Suprapubic skin (tissue), 4 donors: ENCODE measurements around the gene COL23A1. TPM values are rescaled to one million over a fixed set of nuclear protein-coding genes. Genes with fewer than 3 reads are reported as not detected.
"Not testable (repeated sequence)": the region's sequence is repeated elsewhere in the genome, so short reads cannot be mapped to it uniquely, and the experiment has no call there.

Experiments used
- DNase-seq, 2 donors: peaks; one replicate each; pipeline ENCODE4 v3.0.0-alpha.2; 2019; ENCODE audit warnings: low spot score in 2 of 2
- H3K27ac ChIP-seq: fragments of 200-600 bp; sonication (generic); one replicate; pipeline ENCODE4 v1.5.1; 2019
- H3K27me3 ChIP-seq: fragments of 200-600 bp; sonication (generic); one replicate; pipeline ENCODE4 v1.5.1; 2019
- H3K36me3 ChIP-seq: fragments of 200-600 bp; sonication (generic); one replicate; pipeline ENCODE4 v1.5.1; 2019
- H3K4me1 ChIP-seq: fragments of 200-600 bp; sonication (generic); one replicate; pipeline ENCODE4 v1.5.1; 2019
- H3K4me3 ChIP-seq: fragments of 200-600 bp; sonication (generic); one replicate; pipeline ENCODE4 v1.5.1; 2019; ENCODE audit warnings: mild to moderate bottlenecking
- H3K9me3 ChIP-seq: fragments of 200-600 bp; sonication (generic); one replicate; pipeline ENCODE4 v1.5.1; 2019
- EP300 ChIP-seq: sonication (generic); formaldehyde crosslinking; IDR thresholded peaks from one replicate; pipeline ENCODE4 v1.6.1; 2017; ENCODE audit warnings: antibody characterized with exemption
- POLR2A ChIP-seq, 2 donors: fragments of 450-650 bp; IDR thresholded peaks; one replicate each; pipeline ENCODE4 v1.6.1; 2017; ENCODE audit warnings: antibody characterized with exemption in 2 of 2, mild to moderate bottlenecking in 2 of 2, moderate library complexity in 2 of 2
- POLR2AphosphoS5 ChIP-seq, 3 donors: sonication (generic); formaldehyde crosslinking; IDR thresholded peaks; one replicate each; pipeline ENCODE4 v1.6.1; 2017; ENCODE audit warnings: antibody characterized with exemption in 3 of 3
- WGBS: methylation state at CpG from one replicate; pipeline ENCODE4 v1.1.5; 2018; 5-methylcytosine and 5-hydroxymethylcytosine counted together
- total RNA-seq, 4 donors: library from RNA; depleted of rRNA; stranded (reverse); fragments of >200 nt; gene quantifications; one replicate each; pipeline ENCODE4 v1.1.0, GENCODE V29; 2016
- TF ChIP-seq, protein P1 (sequence below), 2 donors: fragments of 200-600 bp in 1 of 2; fragments of 450-650 bp in 1 of 2; sonication (generic) in 1 of 2; IDR thresholded peaks; one replicate each; pipeline ENCODE4 v1.5.1; 2016 to 2019; ENCODE audit warnings: antibody characterized with exemption in 2 of 2, mild to moderate bottlenecking in 1 of 2, moderate library complexity in 1 of 2

The COL23A1 gene
- total RNA-seq, 4 donors from 2014 or later: 1.6 to 4.4 (median 3.4) TPM

DNA sequence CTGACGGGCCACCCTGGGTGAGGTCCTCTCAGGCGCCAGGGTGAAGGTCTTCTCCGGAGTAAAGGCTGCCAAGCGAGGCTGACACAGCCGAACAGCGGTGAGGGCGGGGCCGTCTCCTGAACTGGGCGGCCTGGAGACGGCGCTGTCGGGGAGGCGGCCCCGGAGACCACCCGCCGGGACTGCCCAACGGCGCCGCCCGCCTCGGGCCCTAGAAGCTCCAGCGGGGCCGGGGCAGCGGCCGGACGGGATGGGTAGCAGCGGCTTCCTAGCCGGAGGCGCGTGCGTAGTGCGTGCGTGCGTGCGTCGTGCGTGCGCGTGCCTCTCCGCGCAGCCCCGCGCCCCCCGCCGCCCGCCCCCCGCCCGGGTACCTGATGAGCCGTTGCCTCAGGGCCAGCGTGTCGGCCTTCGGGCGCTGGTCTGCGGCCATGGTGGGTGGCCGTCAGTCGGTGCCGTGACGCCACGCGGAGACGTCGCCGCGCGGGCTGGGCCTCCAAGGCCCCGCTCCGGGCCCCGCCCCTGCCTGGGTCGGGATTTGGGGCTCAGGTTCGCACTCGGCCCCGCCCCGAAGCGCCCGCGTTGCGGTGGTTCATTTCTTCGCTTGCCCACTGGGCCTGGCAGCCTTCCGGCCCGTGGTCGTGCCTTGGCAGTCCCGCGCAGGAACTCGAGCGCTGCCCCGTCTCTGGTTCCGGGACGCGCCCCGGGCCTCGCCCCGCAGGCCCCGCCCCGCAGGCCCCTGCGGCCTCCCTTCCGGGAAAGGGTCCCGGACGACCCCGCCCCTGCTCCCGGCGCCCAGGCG, 357.9 kb downstream of the COL23A1 start, which contains the start of gene PHYKPL:
TSS of gene PHYKPL (minus strand) at position 679 of the 796 bp plus-strand sequence. CDS start at position 427, 252 bp downstream.
- H3K4me1 ChIP-seq: peaks cover 58% of the 10 kb centered on the region

DNA sequence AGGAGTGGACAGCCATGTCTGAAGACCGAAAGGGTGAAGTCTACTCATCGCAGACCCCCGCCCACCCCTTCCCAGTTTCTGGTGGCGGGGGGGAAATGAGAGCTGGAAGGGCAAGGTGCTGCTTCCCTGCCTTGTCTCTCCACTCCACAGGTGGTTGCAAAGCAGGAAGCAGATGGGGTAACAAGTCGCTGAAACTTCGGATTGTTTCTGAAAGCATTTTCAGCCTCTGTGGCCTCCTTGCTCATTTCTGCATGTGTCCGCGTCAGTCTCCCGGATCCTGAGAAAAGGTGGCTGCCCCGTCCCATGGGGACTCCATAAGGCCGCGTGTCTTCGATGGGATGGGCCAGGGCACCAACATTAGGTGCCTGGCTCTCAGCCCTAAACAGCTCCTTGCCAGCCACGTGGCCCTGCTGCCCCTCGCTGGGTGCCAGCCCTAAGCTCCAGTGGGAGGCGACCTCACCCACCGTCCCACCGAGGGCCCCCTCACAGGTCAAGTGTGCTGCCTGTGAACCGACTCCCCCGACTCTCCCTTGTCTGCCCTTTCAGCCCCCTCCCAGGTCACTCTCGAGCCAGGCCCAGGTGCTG, 358.6 kb downstream of the COL23A1 start:
- Histone ChIP-seq H3K4me1 (peaks cover 51% of the 10 kb centered on the region), H3K36me3 (peaks cover 36% of the 10 kb centered on the region), H3K9me3 (no peaks in the 10 kb centered on the region), H3K27ac (peak overlapping the region; percentile 98), H3K27me3 (no peaks in the 10 kb centered on the region), H3K4me3 (peak overlapping the region; percentile 80)
- 45% methylated on average over 10 of the region's 21 CpGs for WGBS
- DNase-seq: no peak
- TF ChIP-seq EP300 (no peak), POLR2AphosphoS5 (IDR thresholded peaks at IDR 0.05) (no peak), POLR2A (IDR thresholded peaks at IDR 0.05) (no peak)
- TF ChIP-seq, protein P1, sequence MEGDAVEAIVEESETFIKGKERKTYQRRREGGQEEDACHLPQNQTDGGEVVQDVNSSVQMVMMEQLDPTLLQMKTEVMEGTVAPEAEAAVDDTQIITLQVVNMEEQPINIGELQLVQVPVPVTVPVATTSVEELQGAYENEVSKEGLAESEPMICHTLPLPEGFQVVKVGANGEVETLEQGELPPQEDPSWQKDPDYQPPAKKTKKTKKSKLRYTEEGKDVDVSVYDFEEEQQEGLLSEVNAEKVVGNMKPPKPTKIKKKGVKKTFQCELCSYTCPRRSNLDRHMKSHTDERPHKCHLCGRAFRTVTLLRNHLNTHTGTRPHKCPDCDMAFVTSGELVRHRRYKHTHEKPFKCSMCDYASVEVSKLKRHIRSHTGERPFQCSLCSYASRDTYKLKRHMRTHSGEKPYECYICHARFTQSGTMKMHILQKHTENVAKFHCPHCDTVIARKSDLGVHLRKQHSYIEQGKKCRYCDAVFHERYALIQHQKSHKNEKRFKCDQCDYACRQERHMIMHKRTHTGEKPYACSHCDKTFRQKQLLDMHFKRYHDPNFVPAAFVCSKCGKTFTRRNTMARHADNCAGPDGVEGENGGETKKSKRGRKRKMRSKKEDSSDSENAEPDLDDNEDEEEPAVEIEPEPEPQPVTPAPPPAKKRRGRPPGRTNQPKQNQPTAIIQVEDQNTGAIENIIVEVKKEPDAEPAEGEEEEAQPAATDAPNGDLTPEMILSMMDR (IDR thresholded peaks at IDR 0.05): no peak

More for the DNA sequence above, 357.9 kb downstream of the COL23A1 start, which contains the start of gene PHYKPL:
- peak within 1 kb of the TSS; percentile 80 for H3K4me3 ChIP-seq
- WGBS: 0% methylated on average over 10 of the region's 102 CpGs
- H3K9me3 ChIP-seq: no peaks in the 10 kb centered on the region
- peak within 1 kb of the TSS; percentile 98 for H3K27ac ChIP-seq
- no peaks in the 10 kb centered on the region for H3K27me3 ChIP-seq
- peak in 1 of 2 donors; percentile 83 for DNase-seq
- H3K36me3 ChIP-seq: peaks cover 29% of the 10 kb centered on the region
- TF ChIP-seq, protein P1 (IDR thresholded peaks at IDR 0.05): no peak
- no peak for TF ChIP-seq EP300
- TF ChIP-seq POLR2A (IDR thresholded peaks at IDR 0.05): peak in 1 of 2 donors; percentile 31
- TF ChIP-seq POLR2AphosphoS5 (IDR thresholded peaks at IDR 0.05): peak in 1 of 3 donors; percentile 25

DNA sequence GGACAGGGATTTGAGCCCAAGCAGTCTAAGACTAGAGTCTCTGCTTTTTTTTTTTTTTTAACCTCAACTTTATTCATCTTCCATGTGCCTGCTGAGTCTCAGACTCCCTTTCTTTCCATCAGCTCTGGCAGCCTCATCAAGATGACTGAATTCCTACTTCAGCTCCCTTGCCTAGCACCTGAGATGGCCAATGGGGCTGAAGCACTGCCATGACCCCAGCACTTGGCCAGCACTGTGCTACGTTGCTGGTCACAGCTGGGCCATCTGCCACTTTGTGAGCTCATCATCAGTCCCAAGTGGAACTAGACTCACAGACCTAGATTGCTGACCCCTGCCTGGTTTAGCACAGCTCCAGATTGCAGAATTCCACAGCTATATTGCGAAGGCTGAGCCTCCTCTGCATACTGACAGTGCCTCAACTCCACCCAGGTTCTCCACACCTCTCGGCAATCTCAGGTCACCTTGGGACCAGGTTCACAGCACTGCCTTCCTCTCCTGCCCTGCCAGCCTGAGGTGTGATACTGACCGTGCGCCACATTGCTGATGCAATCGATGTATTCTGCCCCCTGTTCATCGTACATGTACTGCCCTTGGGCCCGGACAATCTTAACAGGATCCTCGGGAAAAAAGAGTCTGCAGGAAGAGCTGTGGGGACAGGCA, 359.2 kb downstream of the COL23A1 start:
- WGBS: 76% methylated on average over 8 of the region's 9 CpGs
- H3K4me1 ChIP-seq: peaks cover 44% of the 10 kb centered on the region

DNA sequence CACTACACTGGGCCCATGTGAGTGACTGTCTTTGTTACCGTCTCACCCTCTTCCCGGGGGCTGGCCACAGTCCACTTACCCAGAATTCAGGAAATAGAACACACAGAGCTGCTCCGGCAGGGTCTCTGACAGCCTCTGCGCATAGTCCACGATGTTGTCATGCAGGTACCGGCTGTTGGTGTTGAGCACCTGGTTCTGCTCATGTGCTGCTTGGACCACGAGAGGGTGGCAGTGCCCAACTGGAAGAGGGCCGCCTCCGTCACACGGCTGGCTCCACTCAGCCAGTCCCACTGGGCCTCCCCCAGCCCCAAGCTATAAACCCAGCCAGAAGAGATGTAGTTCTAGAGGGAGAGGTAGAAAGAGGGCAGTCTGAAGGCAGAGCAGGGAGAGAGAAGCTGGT, 360.3 kb downstream of the COL23A1 start:
- peaks cover 40% of the 10 kb centered on the region for H3K4me1 ChIP-seq
- WGBS: 83% methylated on average over 6 of the region's 10 CpGs
- no peak for TF ChIP-seq EP300
- TF ChIP-seq POLR2AphosphoS5 (IDR thresholded peaks at IDR 0.05): no peak
- TF ChIP-seq, protein P1 (IDR thresholded peaks at IDR 0.05): no peak
- no peak for TF ChIP-seq POLR2A (IDR thresholded peaks at IDR 0.05)
- H3K27me3 ChIP-seq: no peaks in the 10 kb centered on the region
- H3K27ac ChIP-seq: no peak overlapping the region
- no peak overlapping the region for H3K4me3 ChIP-seq
- H3K36me3 ChIP-seq: peaks cover 54% of the 10 kb centered on the region
- no peaks in the 10 kb centered on the region for H3K9me3 ChIP-seq
- DNase-seq: no peak

More for the DNA sequence above, 359.2 kb downstream of the COL23A1 start:
- DNase-seq: no peak
- Histone ChIP-seq H3K9me3 (no peaks in the 10 kb centered on the region), H3K4me3 (peak overlapping the region; percentile 80), H3K27me3 (no peaks in the 10 kb centered on the region), H3K27ac (no peak overlapping the region), H3K36me3 (peaks cover 42% of the 10 kb centered on the region)
- TF ChIP-seq EP300: no peak

DNA sequence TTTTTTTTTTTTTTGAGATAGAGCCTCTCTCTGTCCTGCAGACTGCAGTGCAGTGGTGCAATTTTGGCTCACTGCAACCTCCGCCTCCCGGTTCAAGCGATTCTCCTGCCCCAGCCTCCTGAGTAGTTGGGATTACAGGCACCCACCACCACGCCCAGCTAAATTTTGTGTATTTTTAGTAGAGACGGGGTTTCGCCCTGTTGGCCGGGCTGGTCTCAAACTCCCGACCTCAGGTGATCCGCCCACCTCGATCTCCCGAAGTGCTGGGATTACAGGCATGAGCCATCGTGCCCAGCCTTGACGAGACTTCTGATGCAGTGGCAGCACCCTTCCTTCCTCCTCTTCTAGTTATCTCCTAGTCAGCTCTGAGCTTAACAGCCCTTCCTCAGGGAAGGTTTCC, 361.1 kb downstream of the COL23A1 start:
- 96% methylated on average over 13 of the region's 13 CpGs for WGBS
- not testable (repeated sequence) for H3K27ac ChIP-seq, H3K9me3 ChIP-seq, H3K4me3 ChIP-seq, H3K27me3 ChIP-seq, DNase-seq
- Histone ChIP-seq H3K36me3 (peaks cover 60% of the 10 kb centered on the region), H3K4me1 (peaks cover 35% of the 10 kb centered on the region)

DNA sequence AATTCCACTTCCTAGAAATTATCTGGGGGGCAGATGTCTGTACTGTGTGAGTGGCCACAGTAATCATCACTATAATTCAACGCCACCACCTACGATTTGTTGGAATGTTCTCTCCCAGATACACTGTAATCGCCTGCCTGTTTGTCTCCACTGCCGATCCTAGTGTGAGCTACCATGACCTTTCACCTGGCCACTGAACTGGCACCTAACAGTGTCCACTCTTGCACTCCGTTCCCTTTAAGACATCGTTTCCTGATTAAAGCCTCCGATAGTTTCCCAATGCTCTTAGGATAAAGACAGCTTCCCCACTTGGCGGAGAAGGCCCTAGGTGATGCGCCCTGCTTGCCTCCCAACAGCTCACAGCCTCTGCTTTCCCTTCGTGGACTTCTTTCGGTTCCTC, 361.6 kb downstream of the COL23A1 start:
- Histone ChIP-seq H3K9me3 (no peaks in the 10 kb centered on the region), H3K4me1 (peaks cover 35% of the 10 kb centered on the region), H3K27ac (no peak overlapping the region), H3K36me3 (peaks cover 60% of the 10 kb centered on the region), H3K4me3 (no peak overlapping the region), H3K27me3 (no peaks in the 10 kb centered on the region)
- TF ChIP-seq POLR2A (IDR thresholded peaks at IDR 0.05): no peak
- no peak for TF ChIP-seq POLR2AphosphoS5 (IDR thresholded peaks at IDR 0.05)
- TF ChIP-seq, protein P1 (IDR thresholded peaks at IDR 0.05): no peak
- no peak for TF ChIP-seq EP300
- 94% methylated on average over 11 of the region's 11 CpGs for WGBS
- no peak for DNase-seq
